ENCODE results near the gene TTLL1. TPM values are rescaled to one million over a fixed set of nuclear protein-coding genes. Genes with fewer than 3 reads are reported as not detected.

Gene TTLL1
- total RNA-seq, 1 donor from 2014 or later: 9.4 TPM

GRCh38 chr22:43004362-43005035 is 84.7 kb downstream of the TTLL1 start:
- Histone ChIP-seq H3K4me2 (no peak overlapping the region), H3K27ac (no peak overlapping the region)

DNA sequence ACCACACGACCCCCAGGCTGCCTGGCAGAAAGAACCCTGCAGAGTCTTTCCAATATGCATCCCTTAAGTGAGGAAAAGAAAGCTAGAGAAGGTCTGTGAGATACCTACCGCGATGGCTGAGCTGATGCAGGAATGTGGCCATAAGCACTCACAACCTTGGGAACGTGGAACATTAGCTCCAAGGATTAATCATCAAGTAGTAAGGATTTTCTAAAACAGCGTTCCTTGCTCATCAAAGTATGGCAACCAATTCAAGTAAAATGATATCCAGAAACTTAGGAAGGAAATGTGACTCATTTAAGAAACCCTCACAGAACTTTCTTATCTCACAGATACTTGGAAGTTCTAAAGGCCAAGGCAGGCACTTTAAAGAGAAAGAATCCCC is 87.0 kb downstream of the TTLL1 start:
- Mint-ChIP-seq H3K27me3 (ENCODE audit: insufficient read depth, low read depth) (peaks cover 2% of the 10 kb centered on the region), H3K27ac (no peak overlapping the region), H3K9me3 (peaks cover 22% of the 10 kb centered on the region), H3K4me3 (no peak overlapping the region), H3K4me1 (peaks cover 44% of the 10 kb centered on the region), H3K36me3 (peaks cover 19% of the 10 kb centered on the region)
- Histone ChIP-seq H3K4me1 (peaks cover 22% of the 10 kb centered on the region), H3F3A (ENCODE audit: low read depth) (peaks cover 4% of the 10 kb centered on the region), H4K20me1 (ENCODE audit: low read depth) (peaks cover 59% of the 10 kb centered on the region), H3K27ac (no peak overlapping the region), H3K79me2 (ENCODE audit: low read depth) (peaks cover 99% of the 10 kb centered on the region), H3K9ac (no peak overlapping the region), H3K4me2 (peak overlapping the region; percentile 2), H2AFZ (replicated peaks) (no peak overlapping the region), H3K36me3 (no peaks in the 10 kb centered on the region), H3K4me3 (no peak overlapping the region), H3K27me3 (no peaks in the 10 kb centered on the region), H3K9me3 (ENCODE audit: low read depth) (no peaks in the 10 kb centered on the region)
- TF ChIP-seq EZH2 (IDR thresholded peaks at IDR 0.05) (no peak), EZH2phosphoT487 (IDR thresholded peaks at IDR 0.05) (no peak), CTCF (IDR thresholded peaks at IDR 0.05) (no peak)
- no peak for DNase-seq (ENCODE audit: low spot score)

More at GRCh38 chr22:43004362-43005035, 84.7 kb downstream of the TTLL1 start:
- peaks cover 100% of the 10 kb centered on the region for H3K79me2 ChIP-seq (ENCODE audit: low read depth)
- H3K4me1 ChIP-seq: peaks cover 22% of the 10 kb centered on the region
- H3K9me3 ChIP-seq (ENCODE audit: low read depth): no peaks in the 10 kb centered on the region
- no peak overlapping the region for H3K9ac ChIP-seq
- peaks cover 80% of the 10 kb centered on the region for H4K20me1 ChIP-seq (ENCODE audit: low read depth)
- TF ChIP-seq CTCF (IDR thresholded peaks at IDR 0.05): no peak
- no peaks in the 10 kb centered on the region for H3K36me3 ChIP-seq
- no peak overlapping the region for H3K27ac Mint-ChIP-seq
- no peak overlapping the region for H3K4me3 ChIP-seq
- peaks cover 4% of the 10 kb centered on the region for H3F3A ChIP-seq (ENCODE audit: low read depth)
- H2AFZ ChIP-seq (replicated peaks): no peak overlapping the region
- H3K27me3 ChIP-seq: no peaks in the 10 kb centered on the region
- H3K36me3 Mint-ChIP-seq: peaks cover 4% of the 10 kb centered on the region
- no peak for DNase-seq (ENCODE audit: low spot score)
- H3K9me3 Mint-ChIP-seq: peaks cover 4% of the 10 kb centered on the region
- peaks cover 49% of the 10 kb centered on the region for H3K4me1 Mint-ChIP-seq
- no peak overlapping the region for H3K4me3 Mint-ChIP-seq
- no peaks in the 10 kb centered on the region for H3K27me3 Mint-ChIP-seq (ENCODE audit: insufficient read depth, low read depth)

- no peak overlapping the region for H3K9ac ChIP-seq
- H3K27me3 Mint-ChIP-seq (ENCODE audit: insufficient read depth, low read depth): peaks cover 2% of the 10 kb centered on the region
- no peak overlapping the region for H3K27ac Mint-ChIP-seq
- peak overlapping the region; percentile 54 for H3K4me3 Mint-ChIP-seq
- peaks cover 19% of the 10 kb centered on the region for H3K36me3 Mint-ChIP-seq
- peak overlapping the region; percentile 2 for H3K4me2 ChIP-seq
- H4K20me1 ChIP-seq (ENCODE audit: low read depth): peaks cover 53% of the 10 kb centered on the region
- peaks cover 4% of the 10 kb centered on the region for H3F3A ChIP-seq (ENCODE audit: low read depth)
- no peak for DNase-seq (ENCODE audit: low spot score)
- no peaks in the 10 kb centered on the region for H3K9me3 ChIP-seq (ENCODE audit: low read depth)
- TF ChIP-seq EZH2phosphoT487 (IDR thresholded peaks at IDR 0.05): no peak
- no peak for TF ChIP-seq CTCF (IDR thresholded peaks at IDR 0.05)
- no peak for TF ChIP-seq EZH2 (IDR thresholded peaks at IDR 0.05)
- peaks cover 22% of the 10 kb centered on the region for H3K9me3 Mint-ChIP-seq
- peaks cover 40% of the 10 kb centered on the region for H3K4me1 Mint-ChIP-seq
- no peaks in the 10 kb centered on the region for H3K27me3 ChIP-seq
- peaks cover 22% of the 10 kb centered on the region for H3K4me1 ChIP-seq
- H3K79me2 ChIP-seq (ENCODE audit: low read depth): peaks cover 99% of the 10 kb centered on the region
- no peak overlapping the region for H3K27ac ChIP-seq
- H3K4me3 ChIP-seq: no peak overlapping the region
- H3K36me3 ChIP-seq: no peaks in the 10 kb centered on the region
- H2AFZ ChIP-seq (replicated peaks): no peak overlapping the region
Observed at GRCh38 chr22:43001271-43002201, 87.7 kb downstream of the TTLL1 start.

Data from neural progenitor cell (in vitro differentiated cells).